GM12892 (cell line): ENCODE measurements around the gene SPAG8.

ENCODE experiments used
- POLR2A ChIP-seq: IDR thresholded peaks from 2 replicates; pipeline ENCODE4 v1.6.1; 2011; ENCODE audit warnings: low read depth, low read length, control low read depth
- POLR2AphosphoS5 ChIP-seq: IDR thresholded peaks from 2 replicates; pipeline ENCODE4 v1.6.1; 2011; ENCODE audit warnings: low read depth, low read length, control low read depth
- TAF1 ChIP-seq: IDR thresholded peaks from 2 replicates; pipeline ENCODE4 v1.6.1; 2011; ENCODE audit warnings: low read depth, mild to moderate bottlenecking, control low read depth, low read length, borderline replicate concordance

- TF ChIP-seq POLR2AphosphoS5 (no peak), POLR2A (no peak), TAF1 (no peak)
Measured at GRCh38 chr9:35829084-35829763, 17.2 kb upstream of the SPAG8 start, which contains the start of gene TMEM8B.
